CD4-positive, alpha-beta T cell treated with Interleukin-17A for 1 hour (primary cell): ENCODE results near the gene OR10A3.

Experiments
- DNase-seq: peaks from one replicate; pipeline ENCODE4 v3.0.0-alpha.2; 2020

The OR10A3 gene

DNA sequence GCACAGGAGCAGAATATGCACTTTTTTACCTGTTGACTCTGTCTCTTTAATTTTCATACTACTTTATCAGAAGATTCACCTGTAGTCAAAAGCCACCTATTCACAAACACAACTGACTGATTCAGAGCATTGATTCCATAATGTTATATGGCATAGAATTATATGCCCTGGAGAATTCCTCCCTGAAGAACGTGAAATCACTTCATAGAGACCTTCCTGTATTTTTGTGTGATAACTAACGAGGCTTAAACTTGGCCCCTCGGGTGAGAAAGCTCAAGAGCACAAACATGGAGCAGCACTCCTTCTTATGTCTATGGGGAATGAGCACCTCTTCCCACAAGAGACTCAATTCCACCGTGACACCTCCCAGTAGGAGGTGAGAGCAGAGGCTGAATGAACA lies 10.3 kb downstream of the OR10A3 start, which contains the start of gene OR10A6:
TSS of gene OR10A6 (minus strand) at position 101 of the 400 bp plus-strand sequence. CDS start 2,606 bp downstream, outside the sequence.
- no peak for DNase-seq

DNA sequence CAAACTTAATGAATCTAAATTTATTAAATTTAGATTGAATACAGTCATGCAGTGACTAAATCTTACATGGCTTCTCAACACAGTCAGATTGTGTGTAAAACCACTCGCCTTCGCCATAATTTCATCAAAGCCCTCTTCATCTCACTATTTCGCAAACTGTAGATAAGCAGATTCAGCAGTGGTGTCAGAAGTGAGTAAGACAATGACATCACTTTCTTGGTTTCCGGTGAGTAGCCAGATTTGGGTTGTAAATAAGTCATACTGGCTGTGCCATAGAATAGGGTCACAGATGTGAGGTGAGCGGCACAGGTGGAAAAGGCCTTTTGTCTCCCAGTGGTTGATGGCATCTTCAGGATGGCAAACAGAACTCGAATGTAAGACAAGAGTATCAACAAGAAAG lies 13.9 kb downstream of the OR10A3 start:
- no peak for DNase-seq

DNA sequence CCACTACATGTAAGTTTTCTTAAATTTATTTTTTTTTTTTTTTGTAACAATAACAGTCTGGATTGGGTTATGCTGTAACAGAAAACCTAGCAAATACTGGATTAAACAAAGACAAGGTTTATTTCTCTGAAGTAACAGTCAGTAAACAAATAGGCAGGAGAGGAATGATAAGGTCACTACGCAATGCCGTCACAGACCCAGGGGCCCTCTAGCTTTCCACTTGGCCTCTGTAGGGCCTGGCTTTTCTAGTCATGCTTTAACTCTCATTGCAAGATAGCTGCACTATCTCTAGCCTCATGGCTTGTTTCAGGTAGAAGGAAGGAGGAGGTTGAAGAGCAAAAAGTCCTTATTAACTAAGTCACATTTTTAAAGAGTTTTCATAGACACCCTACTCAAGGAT lies 17.0 kb downstream of the OR10A3 start:
- no peak for DNase-seq

DNA sequence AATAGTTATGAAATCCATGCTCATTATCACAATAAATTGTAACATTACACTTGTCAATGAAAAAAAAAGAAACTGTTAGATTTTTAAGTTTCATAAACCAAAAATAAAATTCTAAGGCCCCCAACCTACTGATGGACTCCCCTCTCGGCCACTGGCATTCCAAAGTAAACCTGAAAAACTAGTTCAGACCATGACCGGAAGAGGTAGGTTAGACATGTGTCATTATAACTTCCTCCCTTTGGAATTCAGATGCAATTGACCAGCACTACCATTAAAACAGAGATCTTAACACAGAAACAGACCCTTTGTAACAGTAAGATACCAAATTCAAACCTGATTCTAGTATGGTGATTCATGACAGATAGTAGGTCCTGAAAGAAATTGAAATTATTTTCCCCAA lies 23.4 kb downstream of the OR10A3 start:
- DNase-seq = no peak

DNA sequence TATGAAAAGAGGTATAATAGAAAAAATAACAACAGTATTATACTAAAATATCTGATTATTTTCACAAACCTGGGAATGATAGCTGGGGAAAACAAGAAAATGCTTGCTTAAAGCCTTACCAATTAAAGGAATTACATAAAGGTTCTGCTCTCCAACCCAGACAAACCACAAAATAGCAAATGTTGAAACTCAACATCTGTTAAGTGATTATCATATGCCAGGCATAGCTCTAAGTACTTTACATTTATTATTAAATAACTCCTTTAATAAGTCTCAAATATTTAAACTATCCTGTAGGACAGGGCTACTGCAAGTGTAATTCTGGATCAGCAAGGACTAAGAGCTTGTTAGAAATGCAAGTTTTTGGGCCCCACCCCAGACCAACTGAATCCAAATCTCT lies 30.5 kb downstream of the OR10A3 start:
- DNase-seq = no peak

DNA sequence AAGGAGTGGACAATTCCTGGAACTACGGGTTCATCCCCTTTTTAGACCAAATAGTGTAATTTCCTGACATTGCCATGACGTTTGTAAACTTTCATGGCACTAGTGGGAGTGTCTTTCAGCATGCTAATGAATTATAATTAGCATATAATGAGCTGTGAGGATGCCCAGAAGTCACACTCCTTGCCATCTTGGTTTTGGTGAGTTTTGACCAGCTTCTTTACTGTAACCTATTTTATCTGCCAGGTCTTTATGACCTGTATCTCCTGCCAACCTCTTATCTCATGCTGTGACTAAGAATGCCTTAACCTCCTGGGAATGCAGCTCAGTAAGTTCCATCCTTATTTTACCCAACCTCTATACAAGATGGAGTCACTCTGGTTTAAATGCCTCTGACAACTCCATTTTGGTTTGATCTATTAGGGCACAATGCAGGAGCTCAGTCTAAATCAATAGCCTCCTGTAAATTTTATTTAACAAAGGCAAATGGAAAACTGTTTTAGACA lies 31.2 kb downstream of the OR10A3 start:
- DNase-seq = no peak

DNA sequence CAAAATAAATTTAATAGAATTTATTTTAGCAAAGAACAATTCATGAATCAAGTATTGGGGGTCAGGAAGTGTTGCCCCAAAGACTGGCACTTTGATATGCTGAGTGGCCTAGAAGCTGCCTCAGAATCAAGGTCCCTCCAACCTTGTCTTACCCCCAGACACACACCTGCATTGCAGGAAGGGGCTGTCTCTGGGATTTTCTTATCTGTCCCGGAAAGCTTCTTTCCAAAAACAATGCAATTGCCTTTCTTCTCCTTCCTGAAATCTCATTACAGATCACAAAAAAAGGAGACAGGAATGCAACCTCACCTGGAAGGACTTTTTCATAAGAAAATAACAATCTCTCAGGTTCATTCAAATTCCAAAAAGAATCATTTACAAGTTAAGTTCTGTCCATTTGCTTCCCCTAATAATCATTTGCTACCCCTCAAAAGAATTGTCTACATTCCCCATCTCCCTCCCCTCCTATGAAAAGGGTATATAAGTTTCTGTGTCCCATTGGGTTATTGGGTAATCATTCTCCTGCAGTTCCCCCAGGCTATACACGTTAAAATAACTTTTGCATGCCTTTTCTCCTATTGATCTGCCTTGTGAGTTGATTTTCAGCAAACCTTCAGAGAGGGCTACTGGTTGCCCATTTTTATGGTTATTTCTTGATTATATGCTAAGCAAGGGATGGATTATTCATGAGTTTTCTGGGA lies 31.8 kb downstream of the OR10A3 start:
- no peak for DNase-seq

DNA sequence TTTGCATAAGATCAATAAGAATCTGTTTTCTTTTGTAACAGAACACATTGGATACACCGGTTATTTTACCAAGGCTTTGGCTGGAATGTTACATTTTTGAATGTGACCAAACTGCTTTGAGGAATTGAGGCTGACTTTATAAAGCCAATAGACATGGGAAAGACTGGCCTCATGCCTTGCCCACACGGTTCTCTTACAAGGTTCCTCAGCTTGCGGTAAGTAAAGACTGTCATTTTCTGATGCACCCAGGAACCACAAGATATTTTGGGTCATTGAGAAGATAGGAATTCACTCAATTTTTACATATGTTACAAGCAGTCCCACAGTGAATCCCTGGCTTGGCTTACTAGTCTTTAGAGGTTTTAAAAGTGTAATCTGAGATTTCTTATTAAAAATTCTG lies 34.4 kb downstream of the OR10A3 start:
- DNase-seq = no peak

DNA sequence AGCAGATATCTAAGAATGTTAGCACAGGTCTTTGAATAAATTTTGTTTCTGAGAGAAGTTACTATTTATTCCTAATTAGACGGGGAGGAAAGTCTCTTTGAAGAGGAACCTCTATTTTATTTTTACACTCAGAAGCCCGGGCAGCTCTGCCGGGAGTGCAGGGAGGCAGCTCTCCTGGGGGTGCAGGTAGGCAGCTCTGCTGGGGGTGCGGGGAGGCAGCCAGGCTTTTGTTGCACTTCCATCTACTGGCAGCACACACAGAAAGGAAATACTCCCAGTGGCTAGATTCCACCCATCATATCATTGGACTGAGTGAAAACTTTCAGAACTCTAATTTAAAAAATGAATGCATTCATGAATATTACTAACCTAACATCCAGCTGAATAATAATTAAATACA lies 35.0 kb downstream of the OR10A3 start:
- DNase-seq = no peak

DNA sequence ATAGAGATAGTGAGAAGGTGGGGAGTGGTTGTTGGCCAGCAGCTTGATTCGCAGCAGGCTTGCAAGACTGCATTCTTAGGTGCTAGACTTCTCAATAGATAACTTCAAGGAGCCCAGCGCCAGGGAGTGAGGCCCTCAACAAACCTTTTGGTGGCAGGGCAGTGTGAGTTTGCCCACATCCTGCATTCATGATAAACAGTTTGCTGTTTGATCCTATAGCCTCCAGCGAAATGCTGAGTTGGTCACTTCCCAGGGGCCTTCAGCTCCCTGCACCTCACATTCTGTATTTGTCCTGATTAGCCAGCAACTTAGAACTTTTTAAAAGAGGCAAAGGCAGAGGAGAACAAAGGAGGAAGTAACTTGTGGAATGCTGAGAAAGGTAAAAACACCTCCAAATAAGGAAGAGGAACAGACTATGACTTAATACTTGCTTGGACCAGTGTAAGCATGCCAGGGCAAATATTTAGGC lies 35.5 kb downstream of the OR10A3 start:
- no peak for DNase-seq

DNA sequence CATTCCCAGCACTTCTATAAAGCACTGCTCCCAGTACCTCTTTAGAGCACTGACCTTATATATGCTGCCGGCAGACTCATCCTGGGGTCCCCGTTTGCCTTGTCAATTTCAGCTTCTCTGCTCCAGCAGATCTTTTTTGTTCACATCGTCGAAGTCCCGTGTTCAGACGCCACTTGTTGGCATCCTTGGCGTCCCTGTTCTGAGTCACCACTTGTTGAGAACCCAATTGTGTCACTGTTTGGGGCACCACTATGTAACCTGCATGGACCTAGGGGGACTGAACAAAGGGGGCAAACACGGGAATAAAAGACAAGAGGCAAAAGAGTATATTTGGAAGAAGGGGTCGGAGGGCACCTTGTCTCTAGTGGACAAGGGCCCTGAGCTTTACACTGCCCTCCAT lies 36.0 kb downstream of the OR10A3 start:
- no peak for DNase-seq

DNA sequence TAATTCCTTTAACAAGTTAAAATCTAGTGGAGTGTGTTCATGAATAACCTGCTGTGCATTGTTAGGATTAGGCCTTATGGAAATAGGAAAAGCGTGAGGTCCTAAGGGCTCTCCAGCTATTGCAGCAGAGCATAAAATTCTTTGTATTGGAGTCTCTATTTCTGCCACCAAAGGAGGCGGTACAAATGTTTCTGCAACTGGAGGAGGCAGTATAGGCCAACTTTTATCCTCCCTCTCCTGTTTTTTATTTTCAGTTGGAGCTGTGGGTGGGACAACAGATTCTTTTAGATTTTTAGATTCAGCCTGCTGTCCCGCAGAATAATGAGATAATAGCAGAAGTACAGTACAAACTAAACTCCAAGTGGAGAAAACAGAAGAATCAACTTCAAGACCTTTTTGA lies 36.6 kb downstream of the OR10A3 start:
- DNase-seq = no peak

DNA sequence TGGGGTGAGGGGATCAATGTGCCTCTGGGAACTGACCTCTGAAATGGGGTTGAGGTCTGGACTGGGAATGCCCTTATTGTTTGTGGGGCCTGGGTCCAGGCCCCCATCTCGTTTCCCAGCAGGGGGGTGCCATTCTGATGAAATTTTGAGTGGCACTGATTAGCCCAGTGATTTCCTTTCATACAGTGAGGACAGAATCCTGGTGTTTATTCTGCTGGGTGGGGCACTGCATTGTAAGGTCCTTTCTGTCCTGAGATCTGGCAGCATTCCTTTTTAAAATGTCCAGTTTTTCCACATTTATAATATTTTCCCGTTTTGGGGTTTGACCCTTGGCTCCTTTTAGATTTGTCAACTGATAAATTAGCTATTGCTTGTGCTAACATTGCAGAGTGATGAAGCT lies 37.6 kb downstream of the OR10A3 start:
- no peak for DNase-seq

DNA sequence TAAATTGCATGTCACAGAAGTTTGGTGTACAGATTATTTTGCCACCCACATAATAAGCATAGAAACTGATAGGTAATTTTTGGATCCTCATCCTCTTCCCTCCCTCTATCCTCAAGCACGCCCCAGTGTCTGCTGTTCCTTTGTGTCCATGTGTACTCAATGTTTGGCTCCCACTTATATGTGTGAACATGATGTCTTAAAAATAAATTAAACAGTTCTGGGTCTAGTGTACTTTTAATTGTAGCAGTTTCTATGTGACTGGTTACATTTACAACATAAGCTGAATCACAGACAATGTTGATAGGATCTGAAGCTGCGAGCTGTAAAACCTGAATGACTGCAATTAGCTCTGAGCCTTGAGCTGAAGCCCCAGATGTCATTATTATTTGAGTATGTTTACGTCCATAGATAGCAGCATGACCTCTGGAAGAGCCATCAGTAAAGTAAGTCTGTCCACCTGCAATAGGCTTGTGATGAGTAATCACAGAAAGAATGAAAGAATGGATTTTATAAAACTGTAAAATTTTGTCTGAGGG lies 40.1 kb downstream of the OR10A3 start:
- DNase-seq = no peak

DNA sequence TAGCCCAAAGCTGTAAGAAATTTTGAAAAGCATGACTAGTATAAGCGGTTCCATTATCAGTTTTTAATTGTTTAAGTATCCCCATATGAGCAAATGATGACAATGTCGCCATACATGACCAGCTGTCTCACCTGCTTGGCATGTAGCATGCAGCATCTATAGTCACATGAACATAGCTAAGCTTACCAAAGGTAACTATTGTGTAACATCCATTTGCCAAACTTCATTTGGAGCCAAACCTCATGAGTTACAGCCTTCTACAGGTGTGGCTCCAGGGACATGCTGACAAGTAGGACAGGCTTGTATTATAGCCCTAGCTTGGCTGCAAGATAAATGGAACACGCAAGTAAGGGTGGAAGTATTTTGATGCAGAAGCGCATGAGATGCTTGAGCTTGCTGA lies 40.8 kb downstream of the OR10A3 start:
- DNase-seq = no peak

DNA sequence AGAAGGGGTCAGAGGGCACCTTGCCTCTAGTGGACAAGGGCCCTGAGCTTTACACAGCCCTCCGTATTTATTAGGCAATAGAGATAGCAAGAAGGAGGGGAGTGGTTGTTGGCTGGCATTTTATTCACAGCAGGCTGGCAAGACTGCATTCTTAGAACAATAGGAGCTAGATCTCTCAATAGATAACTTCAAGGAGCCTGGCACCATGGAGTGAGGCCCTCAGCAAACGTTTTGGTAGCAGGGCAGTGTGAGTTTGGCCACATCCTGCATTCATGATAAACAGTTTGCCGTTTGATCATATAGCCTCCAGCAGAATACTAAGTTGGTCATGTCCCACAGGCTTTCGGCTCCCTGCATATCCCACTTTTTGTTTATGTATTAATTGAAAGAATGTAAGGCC lies 42.1 kb downstream of the OR10A3 start:
- DNase-seq = no peak

DNA sequence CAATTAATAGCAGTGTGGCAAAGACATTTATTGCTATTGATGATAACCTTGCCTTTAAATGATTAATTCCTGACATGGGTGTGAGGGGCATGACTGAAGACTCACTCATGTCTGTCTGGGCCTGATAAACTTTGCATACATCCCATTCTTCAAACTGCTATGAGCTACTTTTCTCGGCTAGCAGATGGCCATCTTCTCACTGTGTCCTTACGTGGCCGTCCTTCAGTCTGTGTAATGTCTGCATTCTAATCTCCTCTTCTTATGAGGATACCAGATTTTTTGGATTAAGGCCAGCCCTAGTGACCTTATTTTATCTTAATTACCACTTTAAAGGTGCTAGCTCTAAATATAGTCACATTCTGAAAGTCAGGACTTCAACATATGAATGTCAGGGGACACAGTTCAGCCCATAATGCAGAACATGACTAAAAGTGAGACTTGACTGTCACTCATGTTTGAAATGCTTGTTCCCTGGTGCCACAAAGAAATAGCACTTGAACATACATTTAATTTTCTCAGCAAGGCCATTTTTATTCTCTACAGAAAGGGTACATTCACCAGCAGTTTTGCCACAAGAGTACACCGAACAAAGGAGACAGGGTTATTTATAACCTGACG lies 42.7 kb downstream of the OR10A3 start:
- DNase-seq = no peak

DNA sequence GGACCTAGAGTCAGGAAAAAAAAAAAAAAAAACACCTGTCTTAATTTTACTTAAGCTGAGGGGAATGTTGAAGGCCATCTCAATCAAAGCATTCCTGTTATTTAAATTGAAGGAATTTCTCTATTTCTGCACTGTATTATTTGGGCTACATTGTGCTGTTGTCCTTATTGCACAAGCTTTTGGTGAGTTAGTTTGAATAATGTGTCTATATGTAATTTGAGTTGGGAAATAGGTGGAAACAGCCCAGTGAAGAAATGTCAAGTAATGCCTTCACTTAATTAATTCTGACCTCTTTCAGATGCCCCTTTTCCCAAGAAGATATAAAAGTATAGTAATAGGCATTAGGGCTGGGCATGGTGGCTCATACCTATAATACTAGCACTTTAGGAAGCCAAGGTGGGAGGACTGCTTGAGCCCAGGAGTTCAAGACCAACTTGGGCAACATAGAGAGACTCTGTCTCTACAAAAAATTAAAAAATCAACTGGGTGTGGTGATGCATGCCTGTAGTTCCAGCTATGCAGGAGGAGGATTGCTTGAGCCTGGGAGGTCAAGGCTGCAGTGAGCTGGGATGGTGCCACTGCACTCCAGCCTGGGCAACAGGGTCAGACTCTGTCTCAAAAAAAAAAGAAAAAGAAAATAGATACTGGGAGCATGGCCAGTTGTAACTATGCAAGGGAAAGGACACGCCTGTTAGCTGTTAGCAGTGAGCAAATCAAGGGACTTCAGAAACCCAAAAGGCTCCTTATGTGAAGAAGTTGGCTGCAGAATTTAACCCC lies 45.3 kb downstream of the OR10A3 start:
- no peak for DNase-seq

DNA sequence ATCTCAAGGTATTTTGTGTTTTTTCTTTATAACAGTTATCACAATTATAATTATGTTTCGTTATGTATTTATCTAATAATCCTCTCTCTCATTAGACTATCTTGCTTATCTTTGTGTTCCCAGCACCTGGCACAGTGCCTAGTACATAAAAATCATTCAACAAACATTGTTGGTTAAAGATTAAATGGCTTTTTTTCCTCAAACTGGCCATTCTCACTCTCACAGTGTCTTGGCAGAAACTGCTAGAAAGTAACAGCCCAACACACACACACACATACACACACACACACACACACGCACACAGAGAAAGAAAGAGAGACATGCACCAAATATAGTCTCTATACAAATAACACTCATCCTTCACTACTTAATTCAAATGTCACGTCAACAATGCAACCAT lies 47.3 kb downstream of the OR10A3 start:
- DNase-seq = no peak

DNA sequence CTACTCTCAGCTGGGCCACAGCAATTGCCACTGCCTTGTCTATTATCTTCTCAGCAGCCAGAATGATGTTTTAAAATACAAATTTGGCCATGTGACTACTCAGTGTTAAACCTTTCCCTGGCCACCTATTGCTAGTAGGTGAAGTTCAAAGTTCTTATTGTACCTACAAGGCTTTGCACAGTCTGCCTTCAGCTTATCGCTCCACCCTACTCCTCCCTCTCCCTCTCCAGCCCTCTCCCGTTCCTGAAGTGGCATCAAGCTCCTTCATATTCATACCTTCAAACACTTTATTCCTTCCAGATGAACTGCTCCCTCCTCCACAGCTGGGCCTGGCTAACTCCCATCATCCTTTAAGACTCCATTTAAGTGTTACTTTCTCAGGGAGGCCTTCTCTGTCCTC lies 47.7 kb downstream of the OR10A3 start:
- no peak for DNase-seq

DNA sequence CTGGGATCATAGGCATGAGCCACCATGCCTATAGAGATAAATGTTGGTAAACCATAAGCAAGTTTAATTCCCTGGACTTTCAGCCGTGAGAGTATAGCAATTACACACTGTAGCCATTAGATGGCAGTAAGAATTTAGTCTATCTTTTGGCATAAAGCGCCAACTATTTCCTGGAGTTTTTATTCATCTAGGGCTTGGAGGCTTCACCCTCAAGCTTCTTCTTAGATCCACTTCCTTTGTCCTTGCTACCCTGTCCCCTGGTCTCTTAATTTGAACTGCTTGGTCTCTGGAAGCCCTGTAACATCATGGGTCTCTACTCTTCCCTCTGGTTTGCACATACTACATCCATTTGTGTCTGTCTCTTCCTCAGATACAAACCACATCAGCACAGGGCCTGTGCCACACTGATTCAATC lies 48.7 kb downstream of the OR10A3 start:
- peak; percentile 58 for DNase-seq

DNA sequence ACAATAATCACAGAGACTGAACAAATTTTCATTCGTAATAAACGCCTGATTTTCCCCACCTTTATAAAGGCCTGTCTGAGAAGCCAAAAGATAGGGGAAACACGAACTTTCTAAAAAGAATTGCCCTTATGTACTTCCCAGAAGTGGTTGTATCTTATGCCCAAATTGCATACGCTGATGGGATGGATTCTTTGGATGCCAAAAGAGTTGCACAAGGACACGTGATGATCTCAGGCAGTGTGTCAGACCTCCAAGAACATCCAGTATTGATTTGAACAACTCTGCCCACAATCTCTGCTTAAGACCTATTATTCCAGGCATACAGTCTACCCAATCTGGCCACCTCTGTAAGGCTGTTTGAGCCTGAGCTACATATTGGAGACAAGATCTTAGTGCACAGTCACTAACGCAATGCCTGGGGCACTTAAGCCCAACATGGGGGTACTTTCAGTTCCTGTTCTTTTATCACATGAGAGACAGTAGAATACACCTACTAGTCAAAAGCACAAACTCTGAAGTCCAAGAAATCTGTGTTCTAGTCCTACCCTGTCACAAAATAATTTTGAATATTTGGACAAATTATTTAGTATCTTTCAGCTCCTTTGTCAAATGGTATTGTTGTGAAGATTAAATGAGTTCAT lies 49.3 kb downstream of the OR10A3 start:
- DNase-seq = no peak
